HepG2 (cell line): Measurements from ENCODE around the gene B9D2. TPM values are rescaled to one million over a fixed set of nuclear protein-coding genes. Genes with fewer than 3 reads are reported as not detected.

ENCODE experiments used
- ARNT ChIP-seq: fragments of 450-650 bp; IDR thresholded peaks from 2 replicates; pipeline ENCODE4 v1.6.1; 2017
- ATF1 ChIP-seq: IDR thresholded peaks from 2 replicates; pipeline ENCODE4 v1.6.1; 2016; ENCODE audit warnings: mild to moderate bottlenecking, control low read depth
- ETV6 ChIP-seq: sonication (generic); formaldehyde crosslinking; conservative IDR thresholded peaks from 2 replicates; pipeline ENCODE4 v1.4.0; 2020; ENCODE audit warnings: missing genetic modification reagents
- FOXA1 ChIP-seq, 2 experiments: fragments of 450-650 bp in 1 of 2; sonication (generic) in 1 of 2; formaldehyde crosslinking in 1 of 2; IDR thresholded peaks; 2 replicates each; pipeline versions ENCODE4 v1.4.0 to v1.6.1; 2016 to 2020; ENCODE audit warnings: missing genetic modification reagents in 1 of 2
- GATAD2A ChIP-seq: IDR thresholded peaks from 2 replicates; pipeline ENCODE4 v1.6.1; 2016
- HNF4G ChIP-seq, 2 experiments: sonication (generic) in 1 of 2; formaldehyde crosslinking in 1 of 2; IDR thresholded peaks; 2 replicates each; pipeline versions ENCODE4 v1.4.0 to v1.6.1; 2011 to 2020; ENCODE audit warnings: borderline replicate concordance in 2 of 2, low read depth in 2 of 2, mild to moderate bottlenecking in 2 of 2, low read length in 1 of 2, missing genetic modification reagents in 1 of 2, moderate library complexity in 1 of 2
- KAT7 ChIP-seq: IDR thresholded peaks from 2 replicates; pipeline ENCODE4 v1.6.1; 2018; ENCODE audit warnings: borderline replicate concordance, missing compliant biosample characterization
- MED1 ChIP-seq: sonication (generic); formaldehyde crosslinking; IDR thresholded peaks from 2 replicates; pipeline ENCODE4 v1.4.0; 2020; ENCODE audit warnings: missing genetic modification reagents
- NFIC ChIP-seq: IDR thresholded peaks from 2 replicates; pipeline ENCODE4 v1.6.1; 2012; ENCODE audit warnings: mild to moderate bottlenecking, low read length, inconsistent platforms
- NR0B2 ChIP-seq: sonication (generic); formaldehyde crosslinking; IDR thresholded peaks from 2 replicates; pipeline ENCODE4 v1.4.0; 2020; ENCODE audit warnings: mild to moderate bottlenecking, missing genetic modification reagents
- RXRB ChIP-seq: IDR thresholded peaks from 2 replicates; pipeline ENCODE4 v1.6.1; 2016; ENCODE audit warnings: borderline replicate concordance, missing genetic modification reagents, missing compliant biosample characterization
- SATB2 ChIP-seq: sonication (generic); formaldehyde crosslinking; IDR thresholded peaks from 2 replicates; pipeline ENCODE4 v1.5.0; 2020; ENCODE audit warnings: missing genetic modification reagents
- SOX5 ChIP-seq: IDR thresholded peaks from 2 replicates; pipeline ENCODE4 v1.6.1; 2016; ENCODE audit warnings: borderline replicate concordance
- SP1 ChIP-seq, 2 experiments: fragments of 450-650 bp in 1 of 2; sonication (generic) in 1 of 2; formaldehyde crosslinking in 1 of 2; IDR thresholded peaks; 2 replicates each; pipeline versions ENCODE4 v1.4.0 to v1.6.1; 2016 to 2020; ENCODE audit warnings: missing genetic modification reagents in 1 of 2
- SYNCRIP ChIP-seq: fragments of 200-400 bp; formaldehyde crosslinking; IDR thresholded peaks from 2 replicates; pipeline ENCODE4 v1.6.1; 2018; ENCODE audit warnings: mild to moderate bottlenecking, low read depth, low read length; ENCODE audit not compliant: insufficient read depth
- ZBTB14 ChIP-seq: sonication (generic); formaldehyde crosslinking; IDR thresholded peaks from 2 replicates; pipeline ENCODE4 v1.4.0; 2020; ENCODE audit warnings: missing genetic modification reagents
- ZFP36L2 ChIP-seq: sonication (generic); formaldehyde crosslinking; IDR thresholded peaks from 2 replicates; pipeline ENCODE4 v1.4.0; 2020; ENCODE audit warnings: missing genetic modification reagents
- ZFYVE20 ChIP-seq: sonication (generic); formaldehyde crosslinking; IDR thresholded peaks from 2 replicates; pipeline ENCODE4 v1.8.0; 2023; ENCODE audit warnings: low read depth, mild to moderate bottlenecking, moderate library complexity, missing genetic modification reagents, borderline replicate concordance
- ZMAT3 ChIP-seq: sonication (generic); formaldehyde crosslinking; conservative IDR thresholded peaks from 2 replicates; pipeline ENCODE4 v1.7.0; 2021; ENCODE audit warnings: missing genetic modification reagents
- ZNF205 ChIP-seq: IDR thresholded peaks from 2 replicates; pipeline ENCODE4 v1.6.1; 2018; ENCODE audit warnings: missing biosample characterization, missing genetic modification reagents
- ZNF251 ChIP-seq: sonication (generic); formaldehyde crosslinking; IDR thresholded peaks from 2 replicates; pipeline ENCODE4 v1.9.0; 2021; ENCODE audit warnings: mild to moderate bottlenecking, missing genetic modification reagents
- ZNF263 ChIP-seq: sonication (generic); formaldehyde crosslinking; IDR thresholded peaks from 2 replicates; pipeline ENCODE4 v1.4.0; 2020; ENCODE audit warnings: missing genetic modification reagents
- ZNF501 ChIP-seq: sonication (generic); formaldehyde crosslinking; IDR thresholded peaks from 2 replicates; pipeline ENCODE4 v1.5.1; 2020; ENCODE audit warnings: mild to moderate bottlenecking, moderate library complexity, missing genetic modification reagents
- ZSCAN25 ChIP-seq: sonication (generic); formaldehyde crosslinking; IDR thresholded peaks from 2 replicates; pipeline ENCODE4 v1.8.0; 2022; ENCODE audit warnings: mild to moderate bottlenecking, missing genetic modification reagents
- polyA plus RNA-seq, 8 experiments: library from polyadenylated mRNA; depleted of rRNA in 3 of 8; stranded (reverse) in 7 of 8; unstranded in 1 of 8; fragments of >200 nt; fragmentation: Illumina TruSeq in 4 of 8; extraction: Trizol in 4 of 8; gene quantifications; 2 replicates each; pipeline versions ENCODE4 v1.2.1 to v1.2.3, GENCODE V29; 2011 to 2016; ENCODE audit warnings: low read depth in 4 of 8, missing spikeins in 1 of 8, mixed read lengths in 1 of 8; ENCODE audit not compliant: insufficient read depth in 1 of 8
- total RNA-seq, 5 experiments: library from RNA; depleted of rRNA; stranded (reverse); fragments of >200 nt; fragmentation: Illumina TruSeq; extraction: Trizol; gene quantifications; 2 replicates each; pipeline ENCODE4 v1.2.3, GENCODE V29; 2016; ENCODE audit warnings: low read depth in 1 of 5
- TF ChIP-seq, protein P1 (sequence below): sonication (generic); formaldehyde crosslinking; IDR thresholded peaks from 2 replicates; pipeline ENCODE4 v1.4.0; 2020; ENCODE audit warnings: mild to moderate bottlenecking, missing genetic modification reagents
- TF ChIP-seq, protein P2 (sequence below): sonication (generic); formaldehyde crosslinking; IDR thresholded peaks from 2 replicates; pipeline ENCODE4 v1.8.0; 2022; ENCODE audit warnings: mild to moderate bottlenecking, missing genetic modification reagents

Gene B9D2
- total and polyA plus RNA-seq, 2 of the 13 experiments (the other 11 are each of a cell fraction or from before 2014, with no cell fraction given): 3.1 to 4.4 TPM

DNA sequence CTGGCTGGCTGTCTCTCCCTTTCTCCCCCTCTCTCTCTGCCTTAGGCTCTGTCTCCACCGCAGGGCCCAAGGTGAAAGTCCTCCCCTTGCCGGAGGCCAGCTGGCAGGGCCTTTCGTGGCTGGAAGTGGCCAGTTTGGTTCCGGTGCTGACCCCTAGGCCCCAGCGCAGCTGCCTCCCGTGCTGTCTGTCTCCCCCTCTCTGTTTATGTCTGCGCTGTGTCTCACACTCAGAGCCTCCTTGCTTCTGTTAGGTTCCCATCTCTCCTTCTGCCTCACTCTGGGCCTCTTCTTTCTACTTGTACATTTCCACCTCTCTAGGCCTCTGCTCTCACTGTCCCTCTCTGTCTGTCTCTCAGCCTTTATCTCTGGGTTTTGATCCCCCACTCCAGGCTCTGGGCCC is 40.9 kb downstream of the B9D2 start (continued):
- TF ChIP-seq, protein P1, sequence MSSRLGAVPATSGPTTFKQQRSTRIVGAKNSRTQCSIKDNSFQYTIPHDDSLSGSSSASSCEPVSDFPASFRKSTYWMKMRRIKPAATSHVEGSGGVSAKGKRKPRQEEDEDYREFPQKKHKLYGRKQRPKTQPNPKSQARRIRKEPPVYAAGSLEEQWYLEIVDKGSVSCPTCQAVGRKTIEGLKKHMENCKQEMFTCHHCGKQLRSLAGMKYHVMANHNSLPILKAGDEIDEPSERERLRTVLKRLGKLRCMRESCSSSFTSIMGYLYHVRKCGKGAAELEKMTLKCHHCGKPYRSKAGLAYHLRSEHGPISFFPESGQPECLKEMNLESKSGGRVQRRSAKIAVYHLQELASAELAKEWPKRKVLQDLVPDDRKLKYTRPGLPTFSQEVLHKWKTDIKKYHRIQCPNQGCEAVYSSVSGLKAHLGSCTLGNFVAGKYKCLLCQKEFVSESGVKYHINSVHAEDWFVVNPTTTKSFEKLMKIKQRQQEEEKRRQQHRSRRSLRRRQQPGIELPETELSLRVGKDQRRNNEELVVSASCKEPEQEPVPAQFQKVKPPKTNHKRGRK (CRISPR knock-in tag): no peak
- TF ChIP-seq ZSCAN25 (CRISPR knock-in tag) (peak; percentile 44; the same call in 1 of the 2 replicates), SP1 (IDR thresholded peaks at IDR 0.05) (no peak), SP1 (CRISPR knock-in tag; IDR thresholded peaks at IDR 0.05) (no peak), ZMAT3 (CRISPR knock-in tag) (no peak), ZNF205 (peak; percentile 28; the same call in 1 of the 2 replicates), ARNT (no peak), NR0B2 (CRISPR knock-in tag) (no peak), ZFYVE20 (CRISPR knock-in tag) (no peak), KAT7 (CRISPR knock-in tag) (no peak), MED1 (peak; percentile 28; the same call in 1 of the 2 replicates), RXRB (CRISPR knock-in tag) (0 out of 2 replicates have a peak, but pooled peaks have one; percentile 59), ZNF501 (CRISPR knock-in tag) (no peak), SYNCRIP (no peak), ZNF263 (CRISPR knock-in tag) (peak; percentile 81; the same call in 1 of the 2 replicates), HNF4G (IDR thresholded peaks at IDR 0.05; ENCODE audit: borderline replicate concordance, low read depth, low read length) (peak; percentile 61; the same call in 1 of the 2 replicates), HNF4G (CRISPR knock-in tag; IDR thresholded peaks at IDR 0.05; ENCODE audit: borderline replicate concordance, low read depth) (no peak), SATB2 (no peak), ZBTB14 (CRISPR knock-in tag) (no peak), FOXA1 (IDR thresholded peaks at IDR 0.05) (no peak), FOXA1 (CRISPR knock-in tag; IDR thresholded peaks at IDR 0.05) (no peak), NFIC (no peak), ZFP36L2 (CRISPR knock-in tag) (no peak), ZNF251 (CRISPR knock-in tag) (no peak), GATAD2A (CRISPR knock-in tag) (peak; percentile 16; the same call in 1 of the 2 replicates), SOX5 (CRISPR knock-in tag) (peak; percentile 8; the same call in 1 of the 2 replicates), ATF1 (no peak), ETV6 (CRISPR knock-in tag) (no peak)
- TF ChIP-seq, protein P2, sequence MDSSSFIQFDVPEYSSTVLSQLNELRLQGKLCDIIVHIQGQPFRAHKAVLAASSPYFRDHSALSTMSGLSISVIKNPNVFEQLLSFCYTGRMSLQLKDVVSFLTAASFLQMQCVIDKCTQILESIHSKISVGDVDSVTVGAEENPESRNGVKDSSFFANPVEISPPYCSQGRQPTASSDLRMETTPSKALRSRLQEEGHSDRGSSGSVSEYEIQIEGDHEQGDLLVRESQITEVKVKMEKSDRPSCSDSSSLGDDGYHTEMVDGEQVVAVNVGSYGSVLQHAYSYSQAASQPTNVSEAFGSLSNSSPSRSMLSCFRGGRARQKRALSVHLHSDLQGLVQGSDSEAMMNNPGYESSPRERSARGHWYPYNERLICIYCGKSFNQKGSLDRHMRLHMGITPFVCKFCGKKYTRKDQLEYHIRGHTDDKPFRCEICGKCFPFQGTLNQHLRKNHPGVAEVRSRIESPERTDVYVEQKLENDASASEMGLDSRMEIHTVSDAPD: no peak
